C4-2B (cell line): Measurements from ENCODE around the gene LGI4.

Experiments
- CTCF ChIP-seq: fragments of 450-650 bp; conservative IDR thresholded peaks from 2 replicates; pipeline ENCODE4 v1.5.1; 2017; ENCODE audit warnings: mild to moderate bottlenecking
- ZFX ChIP-seq: fragments of 450-650 bp; IDR thresholded peaks from 2 replicates; pipeline ENCODE4 v1.6.1; 2017

GRCh38 chr19:35083691-35084508 lies 51.0 kb downstream of the LGI4 start:
- TF ChIP-seq CTCF = no peak
- no peak for TF ChIP-seq ZFX
